Caco-2 (cell line): ENCODE results near the gene PA2G4. TPM values are rescaled to one million over a fixed set of nuclear protein-coding genes. Genes with fewer than 3 reads are reported as not detected.
"Not testable (repeated sequence)": the region's sequence is repeated elsewhere in the genome, so short reads cannot be mapped to it uniquely, and the experiment has no call there.

Source experiments
- Bru-seq: library from RNA; stranded (reverse); fragments of 400-500 nt; gene quantifications from one replicate; lab custom pipeline; 2021; lab: Mats Ljungman, UMichigan
- BruChase-seq, 2 experiments: library from RNA; stranded (reverse); fragments of 400-500 nt; gene quantifications; one replicate each; lab custom pipeline; 2021; lab: Mats Ljungman, UMichigan
- BruUV-seq: library from RNA; stranded (reverse); fragments of 400-500 nt; replicated peaks from 2 replicates; lab custom pipeline; 2021; lab: Mats Ljungman, UMichigan
- CTCF ChIA-PET: fragments of 300-600 bp; sonication (Branson Sonifier 250); formaldehyde crosslinking; loops from one replicate; lab custom pipeline; 2022; ENCODE audit warnings: antibody characterized with exemption; lab: Charles Lee
- POLR2A ChIA-PET: fragments of 300-600 bp; sonication (Branson Sonifier 250); formaldehyde crosslinking; loops from one replicate; lab custom pipeline; 2022; ENCODE audit warnings: antibody characterized with exemption; lab: Charles Lee
- DNase-seq, 2 experiments: peaks; one replicate each; pipeline versions ENCODE4 v3.0.0 to v3.0.0-alpha.2; 2020 to 2022
- H3K27me3 ChIP-seq: replicated peaks from 2 replicates; pipeline ENCODE4 v1.6.0; 2011; ENCODE audit warnings: low read length; ENCODE audit not compliant: control insufficient read depth, insufficient read depth
- H3K36me3 ChIP-seq: 2 replicates; pipeline ENCODE4 v1.5.1; 2011; ENCODE audit warnings: low read length; ENCODE audit not compliant: control insufficient read depth, insufficient read depth
- H3K4me1 ChIP-seq: fragments of 250-450 bp; sonication (Bioruptor Pico); 2 replicates; pipeline ENCODE4 v1.5.1; 2020; ENCODE audit warnings: mild to moderate bottlenecking
- H3K4me3 ChIP-seq: 2 replicates; pipeline ENCODE4 v1.5.1; 2011; ENCODE audit warnings: low read depth, mild to moderate bottlenecking, control low read depth, low read length
- H3K9me3 ChIP-seq: fragments of 250-450 bp; sonication (Bioruptor Pico); 2 replicates; pipeline ENCODE4 v1.5.1; 2020; ENCODE audit warnings: mild to moderate bottlenecking, moderate library complexity
- H3K27ac Mint-ChIP-seq: one replicate; pipeline ENCODE4 v1.8.0; 2022; ENCODE audit warnings: mixed read lengths; ENCODE audit not compliant: unreplicated experiment
- H3K27me3 Mint-ChIP-seq: one replicate; pipeline ENCODE4 v1.8.0; 2022; ENCODE audit warnings: mixed read lengths; ENCODE audit not compliant: insufficient read depth, unreplicated experiment
- H3K36me3 Mint-ChIP-seq: one replicate; pipeline ENCODE4 v1.8.0; 2022; ENCODE audit warnings: mild to moderate bottlenecking, mixed read lengths; ENCODE audit not compliant: insufficient read depth, unreplicated experiment
- H3K4me1 Mint-ChIP-seq: one replicate; pipeline ENCODE4 v1.8.0; 2022; ENCODE audit warnings: low read depth, mixed read lengths; ENCODE audit not compliant: unreplicated experiment
- H3K4me3 Mint-ChIP-seq: one replicate; pipeline ENCODE4 v1.8.0; 2022; ENCODE audit warnings: mild to moderate bottlenecking, moderate library complexity, mixed read lengths; ENCODE audit not compliant: unreplicated experiment
- H3K9me3 Mint-ChIP-seq: one replicate; pipeline ENCODE4 v1.8.0; 2022; ENCODE audit warnings: mixed read lengths; ENCODE audit not compliant: unreplicated experiment
- intact Hi-C: fragments of 100-400 bp; cut with micrococcal nuclease; formaldehyde crosslinking; loops from one replicate; pipeline ENCODE4 v1.10.0; 2022; ENCODE audit not compliant: unreplicated experiment
- long read RNA-seq: library from polyadenylated mRNA; stranded (forward); transcript quantifications from one replicate; pipeline ENCODE4 v2.0.0, GENCODE V29; 2022
- total RNA-seq: library from RNA; stranded (reverse); gene quantifications from 2 replicates; pipeline ENCODE4 v1.2.3, GENCODE V29; 2022
- TF ChIP-seq, protein P1 (sequence below), 2 experiments: fragments of 200-600 bp in 1 of 2; IDR thresholded peaks; 1 replicate in 1 of 2; 2 replicates in 1 of 2; pipeline versions ENCODE4 v1.5.1 to v1.8.0; 2011 to 2022; ENCODE audit warnings: antibody characterized with exemption in 1 of 2, control low read depth in 1 of 2, inconsistent platforms in 1 of 2, low read depth in 1 of 2, low read length in 1 of 2, mild to moderate bottlenecking in 1 of 2, moderate library complexity in 1 of 2; ENCODE audit not compliant: insufficient read depth in 1 of 2, severe bottlenecking in 1 of 2, unreplicated experiment in 1 of 2

The PA2G4 gene
- total RNA-seq (178 and 190 TPM in 2 replicates), Bru-seq, nascent RNA (percentile 94 among the genes with signal in this experiment), BruChase-seq, experiment 1, labeled RNA remaining after a 2-hour chase (percentile 98 among the genes with signal in this experiment), BruChase-seq, experiment 2, labeled RNA remaining after a 6-hour chase (percentile 99 among the genes with signal in this experiment)
- long read RNA-seq, transcript PA2G4-201 (13 exons, 2,577 nt), result major isoform, 336 of 362 reads
- long read RNA-seq, partial matches to known transcripts, result 7 of 362 reads
- long read RNA-seq, other reads (novel, unspliced or antisense), result 19 of 362 reads

DNA sequence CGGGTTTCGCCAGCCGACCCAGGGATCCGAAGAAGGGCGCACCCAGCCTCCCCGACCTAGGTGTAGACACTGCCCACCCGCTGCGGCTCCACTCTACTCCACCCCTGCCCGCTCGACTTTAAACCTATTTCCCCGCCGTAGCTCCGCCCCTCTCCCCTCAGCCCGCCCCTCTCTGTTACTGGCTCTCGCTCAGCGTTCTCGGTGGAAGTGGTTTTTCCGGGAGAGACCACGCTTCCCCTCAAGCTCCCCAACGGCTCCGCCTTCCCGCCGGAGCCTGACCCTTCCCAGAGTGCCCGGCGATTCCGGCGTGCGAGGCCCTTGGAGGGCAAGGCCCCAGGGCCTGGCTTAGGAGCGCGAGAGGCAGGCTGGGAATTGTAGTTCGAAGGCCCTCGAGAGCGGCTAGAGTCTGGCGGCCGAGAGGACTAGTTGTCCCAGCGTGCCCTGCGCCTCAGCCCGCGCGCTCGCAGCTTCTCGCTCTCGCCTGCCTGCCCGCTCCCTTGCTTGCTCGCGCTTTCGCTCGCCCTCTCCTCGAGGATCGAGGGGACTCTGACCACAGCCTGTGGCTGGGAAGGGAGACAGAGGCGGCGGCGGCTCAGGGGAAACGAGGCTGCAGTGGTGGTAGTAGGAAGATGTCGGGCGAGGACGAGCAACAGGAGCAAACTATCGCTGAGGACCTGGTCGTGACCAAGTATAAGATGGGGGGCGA lies at the start of gene PA2G4:
TSS of gene PA2G4 (plus strand) at position 451 of the 706 bp plus-strand sequence. CDS start at position 630, 179 bp downstream.
- peak within 1 kb of the TSS; percentile 99 for H3K27ac Mint-ChIP-seq
- Histone ChIP-seq H3K4me1 (peaks cover 22% of the 10 kb centered on the region), H3K27me3 (no peaks in the 10 kb centered on the region; the same call in 1 of the 2 replicates), H3K36me3 (peaks cover 3% of the 10 kb centered on the region), H3K9me3 (no peaks in the 10 kb centered on the region), H3K4me3 (peak within 1 kb of the TSS; percentile 68)
- no peaks in the 10 kb centered on the region for H3K27me3 Mint-ChIP-seq
- TF ChIP-seq, protein P1, sequence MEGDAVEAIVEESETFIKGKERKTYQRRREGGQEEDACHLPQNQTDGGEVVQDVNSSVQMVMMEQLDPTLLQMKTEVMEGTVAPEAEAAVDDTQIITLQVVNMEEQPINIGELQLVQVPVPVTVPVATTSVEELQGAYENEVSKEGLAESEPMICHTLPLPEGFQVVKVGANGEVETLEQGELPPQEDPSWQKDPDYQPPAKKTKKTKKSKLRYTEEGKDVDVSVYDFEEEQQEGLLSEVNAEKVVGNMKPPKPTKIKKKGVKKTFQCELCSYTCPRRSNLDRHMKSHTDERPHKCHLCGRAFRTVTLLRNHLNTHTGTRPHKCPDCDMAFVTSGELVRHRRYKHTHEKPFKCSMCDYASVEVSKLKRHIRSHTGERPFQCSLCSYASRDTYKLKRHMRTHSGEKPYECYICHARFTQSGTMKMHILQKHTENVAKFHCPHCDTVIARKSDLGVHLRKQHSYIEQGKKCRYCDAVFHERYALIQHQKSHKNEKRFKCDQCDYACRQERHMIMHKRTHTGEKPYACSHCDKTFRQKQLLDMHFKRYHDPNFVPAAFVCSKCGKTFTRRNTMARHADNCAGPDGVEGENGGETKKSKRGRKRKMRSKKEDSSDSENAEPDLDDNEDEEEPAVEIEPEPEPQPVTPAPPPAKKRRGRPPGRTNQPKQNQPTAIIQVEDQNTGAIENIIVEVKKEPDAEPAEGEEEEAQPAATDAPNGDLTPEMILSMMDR (IDR thresholded peaks at IDR 0.05; ENCODE audit: insufficient read depth in 1 of 2, low read depth in 1 of 2, low read length in 1 of 2, severe bottlenecking in 1 of 2, unreplicated experiment in 1 of 2), result no peak
- peak within 1 kb of the TSS; percentile 98 for H3K4me3 Mint-ChIP-seq
- peaks cover 9% of the 10 kb centered on the region for H3K4me1 Mint-ChIP-seq
- peaks cover 85% of the 10 kb centered on the region for H3K36me3 Mint-ChIP-seq
- peak; percentile 99 for DNase-seq
- no TSS peak for BruUV-seq
- CTCF ChIA-PET, result interaction anchor here (0.6 to 2.4 kb wide), 16 partner anchors 15 to 533 kb away, joined by 3 to 24 read pairs (median 5); partner anchors contain the start of genes DNAJC14, ESYT1, ORMDL2 and RAB5B
- intact Hi-C loops, result loop anchor here (1.0 kb wide), 5 partner anchors 12 to 131 kb away; partner anchors contain the start of gene RPL41
- POLR2A ChIA-PET, result interaction anchor here (0.5 to 2.4 kb wide), 18 partner anchors 9 to 397 kb away, joined by 3 to 48 read pairs (median 4); partner anchors contain the start of genes ERBB3, ESYT1, ITGA7 and MYL6
- H3K9me3 Mint-ChIP-seq, result no peaks in the 10 kb centered on the region

DNA sequence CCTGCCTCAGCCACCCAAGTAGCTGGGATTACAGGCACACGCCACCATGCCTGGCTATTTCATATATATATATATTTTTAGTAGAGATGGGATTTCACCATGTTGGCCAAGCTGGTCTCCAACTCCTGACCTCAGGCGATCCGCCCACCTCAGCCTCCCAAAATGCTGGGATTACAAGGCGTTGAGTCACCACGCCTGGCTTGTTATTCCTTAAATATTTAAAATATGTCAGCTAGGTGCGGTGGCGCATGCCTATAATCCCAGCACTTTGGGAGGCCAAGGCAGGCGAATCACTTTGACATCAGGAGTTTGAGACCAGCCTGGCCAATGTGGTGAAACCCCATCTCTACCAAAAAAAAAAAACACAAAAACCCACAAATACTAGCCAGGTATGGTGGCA lies 44.4 kb upstream of the PA2G4 start:
- intact Hi-C loops, H3K27me3 ChIP-seq, H3K36me3 ChIP-seq, H3K9me3 ChIP-seq, BruUV-seq, H3K4me3 Mint-ChIP-seq, H3K9me3 Mint-ChIP-seq, H3K4me3 ChIP-seq, H3K27ac Mint-ChIP-seq, H3K4me1 Mint-ChIP-seq, H3K4me1 ChIP-seq, POLR2A ChIA-PET, H3K27me3 Mint-ChIP-seq, CTCF ChIA-PET, H3K36me3 Mint-ChIP-seq: not testable (repeated sequence)
- peak in 1 of 2 experiments; percentile 43 for DNase-seq

DNA sequence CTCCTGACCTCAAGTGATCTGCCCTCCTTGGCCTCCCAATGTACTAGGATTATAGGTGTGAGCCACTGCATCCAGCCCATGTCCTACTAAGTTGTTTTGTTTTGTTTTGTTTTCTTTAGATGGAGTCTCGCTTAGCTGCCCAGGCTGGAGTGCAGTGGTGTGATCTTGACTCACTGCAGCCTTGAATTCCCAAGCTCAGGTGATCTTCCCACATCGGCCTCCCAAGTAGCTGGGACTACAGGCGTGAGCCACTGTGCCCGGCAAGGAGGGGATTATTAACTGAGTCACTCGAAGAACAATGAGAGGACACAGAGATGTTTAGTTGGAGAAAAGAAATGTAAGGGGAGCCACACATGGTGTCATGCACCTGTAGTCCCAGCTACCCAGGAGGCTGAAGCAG lies 42.4 kb upstream of the PA2G4 start:
- no peak overlapping the region for H3K4me3 Mint-ChIP-seq
- BruUV-seq, result no TSS peak
- Histone ChIP-seq H3K36me3 (no peaks in the 10 kb centered on the region), H3K4me1 (no peaks in the 10 kb centered on the region; the same call in 1 of the 2 replicates), H3K9me3 (no peaks in the 10 kb centered on the region), H3K4me3 (no peak overlapping the region), H3K27me3 (no peaks in the 10 kb centered on the region)
- intact Hi-C loops, result no loop called here
- no peaks in the 10 kb centered on the region for H3K27me3 Mint-ChIP-seq
- no peaks in the 10 kb centered on the region for H3K4me1 Mint-ChIP-seq
- no peak overlapping the region for H3K27ac Mint-ChIP-seq
- TF ChIP-seq, protein P1 (IDR thresholded peaks at IDR 0.05; ENCODE audit: insufficient read depth in 1 of 2, low read depth in 1 of 2, low read length in 1 of 2, severe bottlenecking in 1 of 2, unreplicated experiment in 1 of 2), result no peak
- no peaks in the 10 kb centered on the region for H3K36me3 Mint-ChIP-seq
- CTCF ChIA-PET, result no interaction called here
- POLR2A ChIA-PET, result no interaction called here
- H3K9me3 Mint-ChIP-seq, result no peaks in the 10 kb centered on the region
- DNase-seq, result no peak
